Measurements from ENCODE around the gene TSPAN4.

DNA sequence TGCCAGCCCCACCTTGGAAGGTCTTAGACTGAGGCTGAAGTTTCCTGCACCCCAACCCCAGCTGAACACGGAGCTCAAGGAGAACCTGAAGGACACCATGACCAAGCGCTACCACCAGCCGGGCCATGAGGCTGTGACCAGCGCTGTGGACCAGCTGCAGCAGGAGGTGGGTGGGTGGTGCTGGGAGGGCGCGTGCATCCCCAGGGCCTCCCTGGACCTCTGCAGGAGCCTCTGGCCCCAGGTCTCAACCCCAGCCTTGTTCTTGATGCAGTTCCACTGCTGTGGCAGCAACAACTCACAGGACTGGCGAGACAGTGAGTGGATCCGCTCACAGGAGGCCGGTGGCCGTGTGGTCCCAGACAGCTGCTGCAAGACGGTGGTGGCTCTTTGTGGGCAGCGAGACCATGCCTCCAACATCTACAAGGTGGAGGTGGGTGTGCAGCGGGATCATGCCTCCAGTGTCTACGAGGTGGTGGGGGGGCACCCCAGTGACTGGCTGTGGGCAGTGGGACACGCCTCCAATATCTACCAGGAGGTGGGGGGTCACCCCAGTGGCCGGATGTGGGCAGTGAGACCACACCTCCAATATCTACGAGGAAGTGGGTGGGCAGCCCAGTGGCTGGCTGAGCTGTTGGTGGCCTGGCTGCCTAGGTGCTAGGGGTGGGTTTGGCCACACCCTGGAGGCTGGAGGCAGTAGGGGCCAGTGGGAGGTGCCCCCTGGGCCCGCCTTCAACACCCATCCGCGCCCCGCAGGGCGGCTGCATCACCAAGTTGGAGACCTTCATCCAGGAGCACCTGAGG is 5.3 kb upstream of the TSPAN4 start:
- TF ChIP-seq, protein P1, sequence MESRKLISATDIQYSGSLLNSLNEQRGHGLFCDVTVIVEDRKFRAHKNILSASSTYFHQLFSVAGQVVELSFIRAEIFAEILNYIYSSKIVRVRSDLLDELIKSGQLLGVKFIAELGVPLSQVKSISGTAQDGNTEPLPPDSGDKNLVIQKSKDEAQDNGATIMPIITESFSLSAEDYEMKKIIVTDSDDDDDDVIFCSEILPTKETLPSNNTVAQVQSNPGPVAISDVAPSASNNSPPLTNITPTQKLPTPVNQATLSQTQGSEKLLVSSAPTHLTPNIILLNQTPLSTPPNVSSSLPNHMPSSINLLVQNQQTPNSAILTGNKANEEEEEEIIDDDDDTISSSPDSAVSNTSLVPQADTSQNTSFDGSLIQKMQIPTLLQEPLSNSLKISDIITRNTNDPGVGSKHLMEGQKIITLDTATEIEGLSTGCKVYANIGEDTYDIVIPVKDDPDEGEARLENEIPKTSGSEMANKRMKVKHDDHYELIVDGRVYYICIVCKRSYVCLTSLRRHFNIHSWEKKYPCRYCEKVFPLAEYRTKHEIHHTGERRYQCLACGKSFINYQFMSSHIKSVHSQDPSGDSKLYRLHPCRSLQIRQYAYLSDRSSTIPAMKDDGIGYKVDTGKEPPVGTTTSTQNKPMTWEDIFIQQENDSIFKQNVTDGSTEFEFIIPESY (CRISPR knock-in tag; IDR thresholded peaks at IDR 0.05): peak; percentile 95
- TF ChIP-seq ZNF232 (CRISPR knock-in tag; IDR thresholded peaks at IDR 0.05) (no peak), ELK1 (CRISPR knock-in tag; IDR thresholded peaks at IDR 0.05) (no peak), FOXK2 (conservative IDR thresholded peaks at IDR 0.05 in 1 of 2, IDR thresholded peaks at IDR 0.05 in 1 of 2; ENCODE audit: low read depth in 2 of 2) (no peak), CTCF (IDR thresholded peaks at IDR 0.05 in 2 of 3, conservative IDR thresholded peaks at IDR 0.05 in 1 of 3; ENCODE audit: insufficient read depth in 2 of 3, low read depth in 1 of 3, low read length in 3 of 3) (no peak), ZNF212 (CRISPR knock-in tag; IDR thresholded peaks at IDR 0.05) (no peak), FOXP1 (CRISPR knock-in tag; IDR thresholded peaks at IDR 0.05) (no peak), POLR2G (IDR thresholded peaks at IDR 0.05; ENCODE audit: low read depth, low read length) (peak; percentile 78), CBX2 (IDR thresholded peaks at IDR 0.05; ENCODE audit: insufficient read depth, low read length, poor library complexity, severe bottlenecking) (no peak), NR2F6 (CRISPR knock-in tag; IDR thresholded peaks at IDR 0.05) (no peak), CBFB (CRISPR knock-in tag; IDR thresholded peaks at IDR 0.05) (no peak)

Measured in K562 (cell line).